SK-N-SH (cell line): Measurements from ENCODE around the gene CHID1. TPM values are rescaled to one million over a fixed set of nuclear protein-coding genes. Genes with fewer than 3 reads are reported as not detected.

Source experiments
- CTCF ChIA-PET: fragments of 300-600, 350-600 bp; formaldehyde crosslinking; extraction: SDS; loops from one replicate; lab custom pipeline; 2021; lab: Yijun Ruan, JAX
- POLR2A ChIA-PET: fragments of 350-600 bp; sonication (Branson Sonifier 250); formaldehyde crosslinking; extraction: SDS; loops from one replicate; lab custom pipeline; 2020; ENCODE audit warnings: antibody characterized with exemption, inconsistent platforms; lab: Yijun Ruan, JAX
- DNase-seq: peaks from one replicate; pipeline ENCODE4 v3.0.0; 2012
- H2AFZ ChIP-seq: fragments of 200-600 bp; sonication (generic); 2 replicates; pipeline ENCODE4 v1.8.1; 2016; ENCODE audit warnings: antibody characterized with exemption, mild to moderate bottlenecking, low read depth
- H3F3A ChIP-seq: fragments of 200-600 bp; sonication (generic); replicated peaks from 2 replicates; pipeline ENCODE3; 2016; ENCODE audit warnings: antibody characterized with exemption, mild to moderate bottlenecking; ENCODE audit not compliant: insufficient read depth
- H3K27ac ChIP-seq, 2 experiments: fragments of 200-500 bp in 1 of 2; fragments of 200-600 bp in 1 of 2; sonication (Bioruptor generic) in 1 of 2; sonication (generic), shearing (Covaris generic) in 1 of 2; 2 replicates each; pipeline versions ENCODE4 v1.5.1 to v1.6.1; 2014 to 2016; ENCODE audit warnings: low read depth in 2 of 2, inconsistent platforms in 1 of 2, low read length in 1 of 2, mild to moderate bottlenecking in 1 of 2, mixed read lengths in 1 of 2
- H3K27me3 ChIP-seq: fragments of 200-600 bp; sonication (generic), shearing (Covaris generic); 2 replicates; pipeline ENCODE4 v1.6.1; 2016; ENCODE audit warnings: mixed run types; ENCODE audit not compliant: insufficient read depth
- H3K36me3 ChIP-seq, 2 experiments: fragments of 200-500 bp in 1 of 2; fragments of 200-600 bp in 1 of 2; sonication (Bioruptor generic) in 1 of 2; sonication (generic) in 1 of 2; replicated peaks in 1 of 2; 2 replicates each; pipeline versions ENCODE3 to v1.5.1; 2014 to 2016; ENCODE audit warnings: low read length in 1 of 2, mild to moderate bottlenecking in 1 of 2; ENCODE audit not compliant: insufficient read depth in 2 of 2, control insufficient read depth in 1 of 2
- H3K4me1 ChIP-seq, 2 experiments: fragments of 200-500 bp in 1 of 2; fragments of 200-600 bp in 1 of 2; sonication (Bioruptor generic) in 1 of 2; sonication (generic), shearing (Covaris generic) in 1 of 2; 2 replicates each; pipeline versions ENCODE4 v1.5.1 to v1.6.1; 2014 to 2016; ENCODE audit warnings: low read depth in 1 of 2, low read length in 1 of 2, mixed run types in 1 of 2; ENCODE audit not compliant: insufficient read depth in 2 of 2, control insufficient read depth in 1 of 2
- H3K4me2 ChIP-seq: fragments of 200-600 bp; sonication (generic), shearing (Covaris generic); 2 replicates; pipeline ENCODE4 v1.6.1; 2017; ENCODE audit warnings: mixed run types
- H3K4me3 ChIP-seq, 2 experiments: fragments of 200-500 bp in 1 of 2; fragments of 200-600 bp in 1 of 2; sonication (Bioruptor generic) in 1 of 2; sonication (generic), shearing (Covaris generic) in 1 of 2; 2 replicates each; pipeline versions ENCODE4 v1.5.1 to v1.8.1; 2014 to 2016; ENCODE audit warnings: low read depth in 2 of 2, inconsistent platforms in 1 of 2, low read length in 1 of 2, mild to moderate bottlenecking in 1 of 2, mixed read lengths in 1 of 2, moderate library complexity in 1 of 2
- H3K79me2 ChIP-seq: fragments of 200-600 bp; sonication (generic); 2 replicates; pipeline ENCODE4 v1.8.1; 2017; ENCODE audit warnings: mild to moderate bottlenecking; ENCODE audit not compliant: insufficient read depth
- H3K9ac ChIP-seq: fragments of 200-600 bp; sonication (generic); 2 replicates; pipeline ENCODE4 v1.6.1; 2017; ENCODE audit warnings: mixed run types
- H3K9me2 ChIP-seq: fragments of 200-600 bp; sonication (generic); 2 replicates; pipeline ENCODE4 v1.6.1; 2017; ENCODE audit warnings: mixed run types
- H3K9me3 ChIP-seq: fragments of 200-600 bp; sonication (generic); 2 replicates; pipeline ENCODE4 v1.6.1; 2017; ENCODE audit warnings: mixed run types, mild to moderate bottlenecking, moderate library complexity
- H4K20me1 ChIP-seq: fragments of 200-600 bp; sonication (generic); 2 replicates; pipeline ENCODE4 v1.6.1; 2017; ENCODE audit warnings: mild to moderate bottlenecking, mixed run types; ENCODE audit not compliant: insufficient read depth
- CHD2 ChIP-seq: fragments of 150-350 bp; IDR thresholded peaks from 2 replicates; pipeline ENCODE4 v1.6.1; 2018; ENCODE audit warnings: low read length; ENCODE audit not compliant: partially characterized antibody
- EP300 ChIP-seq, 2 experiments: IDR thresholded peaks; 2 replicates each; pipeline versions ENCODE4 v1.4.0 to v1.6.1; 2012; ENCODE audit warnings: borderline replicate concordance in 1 of 2, low read depth in 1 of 2, low read length in 1 of 2
- EZH2phosphoT487 ChIP-seq: fragments of 200-600 bp; sonication (generic); IDR thresholded peaks from 2 replicates; pipeline ENCODE4 v1.6.1; 2017; ENCODE audit warnings: low read depth, mixed run types, mild to moderate bottlenecking, antibody characterized with exemption, moderate library complexity, borderline replicate concordance
- FOSL2 ChIP-seq: IDR thresholded peaks from 2 replicates; pipeline ENCODE4 v1.4.0; 2012; ENCODE audit warnings: low read depth, mild to moderate bottlenecking, moderate library complexity, borderline replicate concordance
- FOXM1 ChIP-seq: IDR thresholded peaks from 2 replicates; pipeline ENCODE4 v1.4.0; 2012; ENCODE audit warnings: low read depth, mild to moderate bottlenecking
- GABPA ChIP-seq: IDR thresholded peaks from 2 replicates; pipeline ENCODE4 v1.4.0; 2012; ENCODE audit warnings: low read depth, mild to moderate bottlenecking
- GATA2 ChIP-seq: sonication (generic); formaldehyde crosslinking; IDR thresholded peaks from 2 replicates; pipeline ENCODE4 v1.5.0; 2020; ENCODE audit warnings: mild to moderate bottlenecking, missing genetic modification reagents
- JUND ChIP-seq: IDR thresholded peaks from 2 replicates; pipeline ENCODE4 v1.4.0; 2012
- MEF2A ChIP-seq: IDR thresholded peaks from 2 replicates; pipeline ENCODE4 v1.4.0; 2012; ENCODE audit warnings: low read depth, borderline replicate concordance
- NFIC ChIP-seq: IDR thresholded peaks from 2 replicates; pipeline ENCODE4 v1.4.0; 2012; ENCODE audit warnings: borderline replicate concordance
- POLR2AphosphoS5 ChIP-seq: IDR thresholded peaks from 2 replicates; pipeline ENCODE4 v1.6.1; 2012; ENCODE audit warnings: low read depth, low read length
- RAD21 ChIP-seq: IDR thresholded peaks from 2 replicates; pipeline ENCODE4 v1.6.1; 2012; ENCODE audit warnings: mild to moderate bottlenecking, low read length
- RXRA ChIP-seq: IDR thresholded peaks from 2 replicates; pipeline ENCODE4 v1.4.0; 2012; ENCODE audit warnings: low read depth, mild to moderate bottlenecking, borderline replicate concordance
- SIN3A ChIP-seq: IDR thresholded peaks from 2 replicates; pipeline ENCODE4 v1.6.1; 2012; ENCODE audit warnings: low read depth, mild to moderate bottlenecking, low read length, moderate library complexity, borderline replicate concordance
- TEAD4 ChIP-seq: IDR thresholded peaks from 2 replicates; pipeline ENCODE4 v1.4.0; 2012; ENCODE audit warnings: mild to moderate bottlenecking, borderline replicate concordance; ENCODE audit not compliant: insufficient read depth
- USF1 ChIP-seq: IDR thresholded peaks from 2 replicates; pipeline ENCODE4 v1.4.0; 2012; ENCODE audit warnings: low read depth, borderline replicate concordance
- YY1 ChIP-seq: IDR thresholded peaks from 2 replicates; pipeline ENCODE4 v1.4.0; 2012; ENCODE audit warnings: low read depth, mild to moderate bottlenecking
- WGBS: methylation state at CpG from one replicate; pipeline ENCODE4 v1.1.6; 2017; ENCODE audit warnings: low lambda C conversion rate; 5-methylcytosine and 5-hydroxymethylcytosine counted together
- polyA plus RNA-seq, 3 experiments: library from polyadenylated mRNA; depleted of rRNA; stranded (reverse); fragments of >200 nt; gene quantifications; 2 replicates each; pipeline ENCODE4 v1.2.3, GENCODE V29; 2012

Gene CHID1
- polyA plus RNA-seq, 1 of the 3 experiments (the other 2 are of a cell fraction): 231 TPM

- ChIA-PET CTCF (interaction anchor here (1.6 to 1.8 kb wide), 2 partner anchors 67 to 137 kb away, joined by 4 to 5 read pairs; no protein-coding TSS in a partner anchor), POLR2A (no interaction called here)
- Histone ChIP-seq H3K9ac (no peak overlapping the region), H3K36me3 (no peaks in the 10 kb centered on the region), H3K9me3 (no peaks in the 10 kb centered on the region), H3K79me2 (peaks cover 7% of the 10 kb centered on the region), H3K27ac (no peak overlapping the region), H3K4me2 (no peak overlapping the region), H3K4me1 (peaks cover 0 to 9% of the 10 kb centered on the region in 2 experiments; a peak in 1 of 4 replicates), H3K4me3 (no peak overlapping the region), H2AFZ (no peak overlapping the region), H3K9me2 (no peaks in the 10 kb centered on the region), H3K27me3 (no peaks in the 10 kb centered on the region), H4K20me1 (no peaks in the 10 kb centered on the region), H3F3A (no peaks in the 10 kb centered on the region)
- DNase-seq: no peak
- TF ChIP-seq GATA2 (no peak), USF1 (no peak), RXRA (no peak), EZH2phosphoT487 (no peak), FOSL2 (no peak), RAD21 (no peak), MEF2A (no peak), FOXM1 (no peak), SIN3A (no peak), EP300 (IDR thresholded peaks at IDR 0.05; ENCODE audit: borderline replicate concordance in 1 of 2, low read depth in 1 of 2, low read length in 1 of 2) (no peak), GABPA (no peak)
- 89% methylated on average over 11 of the region's 21 CpGs for WGBS
Observed at GRCh38 chr11:914747-915501, 4.3 kb upstream of the CHID1 start.

- Histone ChIP-seq H4K20me1 (no peaks in the 10 kb centered on the region), H3K4me2 (no peak overlapping the region), H3K4me1 (peaks cover 0 to 14% of the 10 kb centered on the region in 2 experiments; a peak in 1 of 4 replicates), H3K79me2 (peaks cover 14% of the 10 kb centered on the region), H3K4me3 (no peak overlapping the region), H3F3A (no peaks in the 10 kb centered on the region), H3K9me3 (no peaks in the 10 kb centered on the region), H2AFZ (no peak overlapping the region), H3K9ac (no peak overlapping the region), H3K27me3 (no peaks in the 10 kb centered on the region), H3K36me3 (no peaks in the 10 kb centered on the region), H3K27ac (no peak overlapping the region), H3K9me2 (no peaks in the 10 kb centered on the region)
- TF ChIP-seq POLR2AphosphoS5 (no peak), JUND (no peak), CHD2 (no peak), TEAD4 (no peak), RAD21 (no peak), YY1 (no peak), SIN3A (no peak), GATA2 (no peak), NFIC (no peak), EP300 (IDR thresholded peaks at IDR 0.05; ENCODE audit: borderline replicate concordance in 1 of 2, low read depth in 1 of 2, low read length in 1 of 2) (no peak)
- CTCF ChIA-PET: interaction anchor here (1.8 kb wide), 1 partner anchor 137 kb away, joined by 4 read pairs; no protein-coding TSS in a partner anchor
- POLR2A ChIA-PET: no interaction called here
- DNase-seq: no peak
- WGBS: 73% methylated on average over 4 of the region's 5 CpGs
Observed at GRCh38 chr11:914204-914603, 3.6 kb upstream of the CHID1 start.
